Upper lobe of left lung (tissue), 4 donors: ENCODE results near the gene SMAD2.

Source experiments
- POLR2A ChIP-seq, 4 donors: fragments of 450-650 bp; IDR thresholded peaks; one replicate each; pipeline ENCODE4 v1.5.1; 2016 to 2017; ENCODE audit warnings: antibody characterized with exemption in 4 of 4, mild to moderate bottlenecking in 2 of 4
- TF ChIP-seq, protein P1 (sequence below), 6 experiments: fragments of 450-650 bp in 4 of 6; fragments of 200-600 bp in 2 of 6; sonication (generic) in 2 of 6; IDR thresholded peaks; one replicate each; pipeline ENCODE4 v1.5.1; 2016 to 2019; ENCODE audit warnings: antibody characterized with exemption in 6 of 6

GRCh38 chr18:47871288-47871687 is 59.2 kb downstream of the SMAD2 start:
- TF ChIP-seq, protein P1, sequence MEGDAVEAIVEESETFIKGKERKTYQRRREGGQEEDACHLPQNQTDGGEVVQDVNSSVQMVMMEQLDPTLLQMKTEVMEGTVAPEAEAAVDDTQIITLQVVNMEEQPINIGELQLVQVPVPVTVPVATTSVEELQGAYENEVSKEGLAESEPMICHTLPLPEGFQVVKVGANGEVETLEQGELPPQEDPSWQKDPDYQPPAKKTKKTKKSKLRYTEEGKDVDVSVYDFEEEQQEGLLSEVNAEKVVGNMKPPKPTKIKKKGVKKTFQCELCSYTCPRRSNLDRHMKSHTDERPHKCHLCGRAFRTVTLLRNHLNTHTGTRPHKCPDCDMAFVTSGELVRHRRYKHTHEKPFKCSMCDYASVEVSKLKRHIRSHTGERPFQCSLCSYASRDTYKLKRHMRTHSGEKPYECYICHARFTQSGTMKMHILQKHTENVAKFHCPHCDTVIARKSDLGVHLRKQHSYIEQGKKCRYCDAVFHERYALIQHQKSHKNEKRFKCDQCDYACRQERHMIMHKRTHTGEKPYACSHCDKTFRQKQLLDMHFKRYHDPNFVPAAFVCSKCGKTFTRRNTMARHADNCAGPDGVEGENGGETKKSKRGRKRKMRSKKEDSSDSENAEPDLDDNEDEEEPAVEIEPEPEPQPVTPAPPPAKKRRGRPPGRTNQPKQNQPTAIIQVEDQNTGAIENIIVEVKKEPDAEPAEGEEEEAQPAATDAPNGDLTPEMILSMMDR (IDR thresholded peaks at IDR 0.05) = no peak
- no peak for TF ChIP-seq POLR2A (IDR thresholded peaks at IDR 0.05)
